Right lobe of liver (tissue), 4 donors: Measurements from ENCODE around the gene IBTK.

Experiments used
- CTCF ChIP-seq, 4 donors: fragments of 200-600 bp in 3 of 4; fragments of 450-650 bp in 1 of 4; IDR thresholded peaks; one replicate each; pipeline versions ENCODE4 v1.5.1 to v1.8.0; 2016 to 2022; ENCODE audit warnings: antibody characterized with exemption in 4 of 4, mild to moderate bottlenecking in 2 of 4
- POLR2A ChIP-seq: fragments of 450-650 bp; IDR thresholded peaks from one replicate; pipeline ENCODE4 v1.6.1; 2017; ENCODE audit warnings: antibody characterized with exemption, mild to moderate bottlenecking
- donor health status: DM: no; HTN: no; CAD: no.
- donor health status: DM: no; HTN: no; CAD: no.
- donor health status: DM: no; HTN: yes; CAD: no.

DNA sequence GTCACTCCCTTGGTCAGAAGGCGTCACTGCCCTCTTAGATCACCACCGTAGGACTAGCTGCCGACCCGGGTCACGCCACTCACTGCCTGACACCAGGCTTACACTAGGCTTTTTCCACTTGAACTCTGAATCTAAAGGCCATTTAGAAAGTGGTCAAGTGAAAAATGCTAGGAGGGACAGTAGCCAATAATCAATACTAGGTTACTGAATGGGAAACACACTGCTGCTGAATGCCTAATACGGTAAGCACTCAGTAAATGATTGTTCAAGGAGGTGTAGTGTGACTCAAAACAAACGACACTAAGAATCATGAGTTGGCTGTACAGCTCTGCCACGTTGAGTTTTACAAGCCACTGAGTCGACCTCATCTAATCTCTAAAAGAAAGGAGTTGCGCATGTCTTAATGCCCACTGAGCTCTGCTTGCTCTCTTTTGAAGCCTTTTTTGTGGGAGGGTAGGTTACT lies 760 bp upstream of the IBTK start:
- no peak for TF ChIP-seq CTCF (IDR thresholded peaks at IDR 0.05)
- TF ChIP-seq POLR2A = peak; percentile 33
